ENCODE results near the gene CISH.

Gene CISH, protein sequence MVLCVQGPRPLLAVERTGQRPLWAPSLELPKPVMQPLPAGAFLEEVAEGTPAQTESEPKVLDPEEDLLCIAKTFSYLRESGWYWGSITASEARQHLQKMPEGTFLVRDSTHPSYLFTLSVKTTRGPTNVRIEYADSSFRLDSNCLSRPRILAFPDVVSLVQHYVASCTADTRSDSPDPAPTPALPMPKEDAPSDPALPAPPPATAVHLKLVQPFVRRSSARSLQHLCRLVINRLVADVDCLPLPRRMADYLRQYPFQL

DNA sequence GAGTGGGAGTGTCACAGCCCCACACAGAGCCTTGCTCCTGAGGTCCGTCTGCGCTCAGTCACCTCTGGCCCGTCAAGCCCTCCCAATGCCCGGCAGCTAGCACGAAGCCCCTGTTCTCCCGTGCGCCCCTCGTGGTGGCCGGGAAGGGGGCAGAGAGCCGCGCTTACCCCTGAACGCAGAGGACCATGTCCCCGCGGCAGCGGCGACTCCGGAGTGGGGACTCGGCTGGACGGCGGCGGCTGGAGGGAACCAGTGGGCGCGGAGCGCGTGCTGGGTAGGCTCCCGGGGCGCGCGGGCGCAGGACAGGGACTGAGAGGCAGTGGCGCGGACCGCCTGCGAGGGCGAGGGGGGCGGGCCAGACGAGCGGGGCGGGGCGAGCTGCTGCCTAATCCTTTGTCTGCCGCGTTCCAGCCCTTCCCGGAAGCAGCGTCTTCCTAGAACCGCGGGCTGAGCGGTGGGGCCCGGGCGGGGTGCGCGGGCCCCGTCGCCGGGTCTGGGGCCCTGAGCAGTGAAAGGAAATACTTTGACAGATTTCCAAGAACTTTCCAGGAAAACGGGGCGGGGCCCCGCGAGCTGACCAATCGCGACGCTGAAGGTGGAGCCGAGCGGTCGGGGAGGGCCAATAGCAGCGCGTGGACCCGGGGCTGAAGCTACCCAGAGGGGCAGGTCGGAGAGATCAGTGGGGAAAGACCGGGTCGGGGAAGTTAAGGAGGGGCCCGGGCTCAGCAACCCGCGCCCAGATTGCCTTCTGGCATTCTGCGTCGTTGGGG lies at the start of gene CISH:
Gene CISH, minus strand, starts transcription at position 311 of the 770 bp plus-strand sequence. Its CDS starts 124 bp downstream, at position 187.
- peak in 1 of 2 experiments; percentile 27 for DNase-seq

DNA sequence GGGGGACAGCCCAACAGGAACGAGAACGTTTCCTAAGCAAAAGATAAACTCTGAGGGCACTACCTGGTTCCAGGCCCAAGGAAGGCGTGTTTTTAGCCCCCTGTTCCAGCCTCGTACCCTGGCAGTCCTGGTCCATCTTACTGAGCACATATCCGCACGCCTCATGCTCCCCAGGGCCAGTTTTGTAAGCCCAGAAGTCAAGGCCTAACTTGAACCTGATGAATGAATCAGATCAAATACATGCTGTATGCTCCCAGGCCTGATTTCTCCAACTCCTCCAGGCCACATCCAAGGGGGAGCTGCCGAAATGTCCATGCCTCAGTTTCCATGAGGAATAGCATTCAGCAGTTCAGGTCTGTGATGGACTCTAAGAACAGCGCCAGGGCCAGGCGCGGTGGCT lies 48.8 kb upstream of the CISH start:
- no peak for DNase-seq

DNA sequence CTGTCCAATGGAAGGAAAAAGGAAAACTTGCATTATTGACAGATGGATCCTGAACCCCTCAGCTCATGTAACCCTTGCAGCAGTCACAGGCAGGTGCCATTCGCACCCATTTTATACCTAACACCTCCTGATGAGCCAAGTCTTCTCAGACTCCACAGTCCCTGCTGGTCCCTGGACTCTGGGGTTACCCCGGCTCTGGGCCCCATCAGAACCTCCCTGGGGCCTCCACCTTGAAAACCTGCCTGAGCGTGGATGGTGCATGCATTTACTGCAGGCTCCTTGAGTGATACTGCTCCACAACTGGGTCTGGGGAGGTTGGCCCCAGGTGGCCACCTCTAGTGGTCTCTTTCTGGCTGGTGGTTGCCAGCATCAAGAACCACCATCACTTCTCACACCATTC lies 47.3 kb upstream of the CISH start:
- DNase-seq: no peak

DNA sequence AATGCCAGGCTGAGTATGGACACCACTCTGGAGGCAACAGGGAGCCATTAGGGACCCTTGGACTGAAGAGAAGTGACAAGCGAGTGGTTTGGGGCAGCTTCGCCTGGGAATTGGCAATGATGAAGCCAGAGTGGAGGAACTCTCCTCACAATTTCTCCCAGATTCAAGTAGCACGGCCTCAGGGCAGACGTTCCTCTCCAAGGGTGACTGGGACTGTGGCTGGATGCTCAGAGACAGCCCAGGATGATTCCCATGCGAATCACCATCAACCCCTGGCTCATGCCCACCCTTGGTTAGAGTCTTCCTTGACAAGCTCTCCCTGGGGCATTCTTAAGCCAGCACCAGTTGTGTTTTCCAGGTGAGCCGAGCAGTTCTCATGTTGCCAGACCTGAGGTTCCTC lies 46.8 kb upstream of the CISH start:
- no peak for DNase-seq

DNA sequence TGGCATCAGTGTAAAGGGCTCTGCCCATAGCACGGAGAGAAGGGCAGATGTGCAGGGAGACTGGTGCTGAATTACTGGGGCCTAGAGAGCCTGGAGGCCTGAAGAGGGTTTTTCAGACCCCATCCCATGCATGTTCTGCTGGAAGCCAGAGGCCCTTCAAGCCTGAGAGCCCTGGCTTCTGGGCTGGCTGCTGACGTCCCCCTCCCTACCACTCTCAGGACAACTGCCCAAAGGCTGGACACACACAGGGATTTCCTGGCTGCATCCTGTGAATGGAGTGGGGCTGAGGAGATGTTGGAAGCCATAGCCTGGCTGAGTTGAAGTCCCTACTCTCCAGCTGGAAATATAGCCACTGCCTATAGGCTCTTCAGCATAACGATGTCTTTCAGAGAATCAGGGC lies 46.2 kb upstream of the CISH start:
- no peak for DNase-seq

DNA sequence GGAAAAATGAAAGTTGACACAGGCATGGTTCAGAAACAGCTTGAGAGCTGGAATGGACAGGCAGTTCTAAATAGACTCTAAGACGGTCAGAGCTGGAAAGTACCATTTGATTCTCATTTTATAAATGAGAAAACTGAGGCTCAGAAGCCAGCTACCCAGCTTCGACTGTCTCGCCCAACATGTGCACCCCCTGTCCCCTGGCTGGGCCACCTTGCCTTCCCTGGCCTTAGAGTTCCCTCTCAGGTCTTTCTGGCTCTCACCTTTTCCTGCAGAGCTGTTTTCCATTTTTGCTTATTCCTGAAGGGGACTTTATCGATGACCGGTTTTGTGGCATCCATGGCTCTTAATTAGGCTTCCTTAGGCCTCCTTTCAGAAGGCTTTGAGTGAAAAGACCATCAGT lies 45.8 kb upstream of the CISH start:
- no peak for DNase-seq

DNA sequence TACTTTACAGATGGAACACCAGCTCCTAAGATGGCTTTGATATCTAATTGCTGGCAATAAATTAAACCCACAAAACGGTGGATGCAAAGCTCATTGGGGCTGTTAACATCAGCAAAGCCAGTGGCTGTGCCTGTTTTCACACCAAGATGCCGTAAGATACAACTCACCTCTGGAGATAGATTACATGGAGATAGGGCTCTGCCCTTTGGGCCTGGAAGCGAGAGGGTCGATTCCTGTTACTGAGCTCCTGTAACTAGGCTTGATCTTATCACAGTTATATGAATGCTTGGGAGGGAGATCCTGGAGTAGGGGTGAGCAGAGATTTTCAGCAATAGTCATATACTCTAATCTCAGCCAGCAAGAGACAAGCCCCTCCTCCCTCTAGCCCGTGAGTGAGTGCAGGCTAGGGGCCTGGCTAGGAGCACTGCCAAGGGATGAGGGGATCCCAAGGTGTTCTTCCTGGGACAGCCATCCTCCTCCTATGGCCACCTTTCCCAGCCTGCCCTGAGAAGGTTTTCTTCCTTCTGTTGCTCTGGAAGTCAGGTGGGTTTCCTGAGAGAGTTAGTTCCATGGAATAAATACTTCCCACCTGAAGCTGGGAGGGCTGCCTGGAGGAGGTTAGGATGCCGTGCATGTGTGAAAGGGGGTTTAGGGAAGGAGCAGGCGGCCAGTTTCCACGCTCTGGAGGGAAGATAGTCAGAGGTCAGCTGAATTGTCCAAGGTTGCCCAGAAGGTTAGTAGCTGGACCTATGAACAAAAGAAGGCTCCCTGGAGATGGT lies 45.0 kb upstream of the CISH start:
- DNase-seq: no peak

DNA sequence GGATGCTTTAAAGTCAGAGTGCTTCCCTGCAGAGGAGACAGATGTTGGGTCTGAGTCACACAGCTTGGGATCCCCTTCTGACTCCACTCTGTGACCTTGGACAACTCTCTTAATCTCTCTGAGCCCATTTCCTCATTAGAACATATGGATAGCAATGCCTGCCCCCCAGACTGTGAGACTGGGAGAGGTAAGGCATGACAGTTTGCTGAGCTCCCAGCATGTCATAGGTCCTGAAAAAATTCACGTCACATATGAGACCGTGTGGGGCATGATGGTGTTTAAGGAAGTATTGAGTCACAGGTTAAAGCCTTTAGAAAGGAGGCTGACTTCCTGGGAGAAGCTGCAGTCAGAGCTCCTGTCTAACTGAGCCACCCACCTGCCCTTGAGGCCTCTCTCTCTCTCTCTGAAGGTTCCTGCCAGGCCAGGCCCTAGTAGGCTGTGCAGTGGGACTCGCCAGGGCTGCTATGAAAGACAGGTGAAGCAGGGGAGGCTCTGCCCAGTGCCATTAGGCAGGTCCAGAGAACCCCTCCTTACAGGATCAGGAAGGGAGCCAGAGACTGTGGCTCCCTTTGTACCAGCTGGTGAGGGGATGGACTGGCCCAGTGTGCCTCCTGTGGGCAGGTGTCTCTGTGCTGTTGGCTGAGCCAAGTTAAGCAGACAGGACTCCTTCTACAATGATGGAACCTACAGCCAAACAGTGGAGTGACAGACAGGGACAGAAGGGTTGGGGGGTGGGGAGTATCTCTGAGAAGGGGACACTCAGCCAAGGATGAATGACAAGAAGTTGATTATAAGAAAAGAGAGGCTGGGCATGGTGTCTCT lies 43.6 kb upstream of the CISH start:
- DNase-seq: no peak

DNA sequence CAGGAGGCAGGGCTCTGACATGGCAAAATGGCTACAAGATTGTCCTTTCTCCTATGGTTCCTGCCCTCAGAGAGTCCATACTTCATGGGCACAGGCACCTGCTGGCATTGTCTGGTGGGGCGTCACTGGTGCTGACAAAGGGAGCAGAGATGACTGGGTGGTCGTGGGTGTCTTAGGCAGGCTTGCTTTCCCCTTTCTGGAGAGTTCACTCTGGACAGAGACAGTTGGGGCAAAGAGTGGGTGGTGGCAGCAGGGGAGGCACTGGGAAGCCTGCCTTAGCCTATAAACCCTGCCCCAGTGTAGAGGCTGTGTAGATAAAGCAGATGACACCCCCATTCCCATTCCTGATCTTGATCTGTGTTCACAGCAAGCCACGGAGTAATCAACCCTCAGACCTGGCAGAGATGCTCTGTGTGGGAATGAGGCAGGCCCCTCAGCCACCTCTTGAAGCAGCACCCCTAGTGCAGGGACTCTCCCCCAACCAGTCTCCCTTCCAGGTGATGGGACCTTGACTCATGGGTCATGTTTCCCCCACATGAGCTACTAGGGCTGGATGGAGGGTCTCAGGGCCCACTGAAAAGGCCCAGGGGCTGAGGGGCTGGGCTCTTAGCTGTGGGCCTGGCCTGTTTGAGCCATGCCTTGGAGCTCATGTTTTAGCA lies 42.5 kb upstream of the CISH start:
- no peak for DNase-seq

DNA sequence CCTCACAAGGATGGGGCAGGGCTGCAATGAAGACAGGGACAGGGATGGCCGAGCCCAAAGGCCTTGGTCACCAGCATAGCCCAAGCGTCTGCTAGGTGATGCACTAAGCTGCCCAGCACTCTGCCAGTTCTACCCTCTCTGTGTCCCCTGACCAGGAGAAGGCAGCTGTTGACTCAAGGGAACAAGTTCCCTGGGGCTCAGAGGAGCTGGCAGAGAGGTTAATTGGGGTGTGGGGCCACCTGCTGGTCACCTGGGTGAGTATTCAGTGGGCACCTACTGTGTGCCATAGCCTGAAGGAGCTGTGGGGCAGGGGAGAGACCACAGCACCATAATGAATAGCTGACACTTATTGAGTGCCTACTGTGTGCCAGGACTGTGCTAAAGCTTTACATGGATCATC lies 41.1 kb upstream of the CISH start:
- no peak for DNase-seq

DNA sequence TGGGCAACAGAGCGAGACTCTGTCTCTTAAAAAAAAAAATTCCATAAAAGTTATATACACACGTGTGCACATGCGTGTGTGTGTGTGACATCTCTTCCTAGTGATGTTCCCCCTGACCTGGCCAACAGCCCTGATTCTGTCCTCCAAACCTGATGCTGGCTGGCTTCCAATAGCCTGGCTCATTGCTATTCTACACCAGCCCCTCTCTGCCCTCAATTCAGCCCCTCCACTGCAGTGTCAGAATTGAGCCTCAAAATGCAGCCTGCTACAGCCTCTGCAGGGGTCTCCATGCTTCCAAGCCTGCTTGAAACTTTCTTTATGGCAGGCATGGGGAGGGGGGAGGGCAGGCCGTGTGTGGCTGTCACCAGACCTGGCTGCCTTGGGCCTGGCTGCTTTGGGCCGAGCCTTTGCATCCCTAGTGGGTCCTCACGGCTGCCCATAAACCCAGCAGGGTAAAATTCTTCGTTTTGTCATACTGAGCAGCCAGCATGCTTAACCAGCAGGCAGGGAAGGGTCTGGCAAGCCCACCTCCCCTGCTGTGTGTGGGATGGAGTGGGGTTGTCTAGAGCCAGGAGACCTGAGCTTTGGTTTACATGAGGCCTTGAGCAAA lies 40.5 kb upstream of the CISH start:
- DNase-seq: no peak

DNA sequence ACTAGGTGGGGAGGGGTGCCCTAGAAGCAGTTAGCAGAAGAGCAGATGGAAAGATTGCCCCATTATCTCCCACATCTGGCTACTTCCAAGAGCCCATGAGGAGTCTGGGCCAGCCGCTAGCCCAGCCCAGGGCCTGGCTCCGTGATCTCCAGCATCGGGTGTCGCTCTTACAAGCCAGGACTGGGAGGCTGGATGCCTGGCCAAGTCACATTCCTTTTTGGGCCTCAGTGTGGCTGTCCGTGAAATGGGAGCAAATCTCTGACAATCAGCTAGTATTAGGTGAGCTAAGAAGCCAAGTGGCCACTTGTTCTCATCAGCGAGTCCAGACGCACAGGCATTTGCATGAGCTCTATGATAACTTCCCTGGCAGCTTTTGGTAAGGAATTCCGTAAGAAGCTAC lies 39.9 kb upstream of the CISH start:
- no peak for DNase-seq

DNA sequence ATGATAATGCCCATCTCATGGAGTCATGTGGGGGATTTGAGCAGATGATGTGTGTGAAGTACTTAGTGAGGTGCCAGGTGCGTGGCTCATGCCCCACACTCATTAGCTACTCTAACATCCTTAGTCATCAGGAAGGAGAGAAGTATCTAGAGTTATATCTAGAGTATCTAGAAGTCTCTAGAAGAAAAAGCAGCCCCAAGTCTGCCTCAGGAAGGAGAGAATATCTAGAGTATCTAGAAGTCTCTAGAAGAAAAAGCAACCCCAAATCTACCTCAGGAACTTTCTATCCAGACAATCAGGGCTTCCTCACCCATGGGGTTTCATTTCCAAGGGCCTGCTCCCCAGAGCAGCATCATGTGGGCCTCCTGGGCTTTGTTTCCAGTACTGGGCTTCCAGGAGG lies 38.4 kb upstream of the CISH start:
- no peak for DNase-seq

DNA sequence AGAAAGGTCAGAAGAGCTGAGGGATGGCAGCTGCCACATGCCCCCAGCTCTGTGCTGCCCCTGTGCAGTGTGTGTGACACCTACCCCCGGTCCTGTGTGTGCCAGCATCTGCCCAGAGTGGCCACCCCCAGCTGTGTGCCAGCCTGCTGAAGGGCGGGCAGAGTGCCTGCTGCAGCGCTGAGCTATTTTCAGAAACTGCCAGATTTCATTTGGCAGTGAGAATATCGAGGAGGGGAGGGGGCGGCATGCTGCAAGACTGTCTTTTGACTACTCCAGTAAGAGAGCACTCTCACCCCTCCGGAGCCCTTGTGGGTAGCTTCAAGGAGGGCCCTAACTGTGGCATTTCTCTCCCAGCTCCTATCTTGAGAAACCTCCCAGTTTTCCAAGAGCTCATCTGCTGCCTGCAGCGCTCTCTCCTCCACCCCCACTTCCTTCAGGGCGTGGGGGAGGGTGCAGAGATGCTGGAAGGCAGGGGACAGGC lies 37.9 kb upstream of the CISH start:
- DNase-seq: no peak

DNA sequence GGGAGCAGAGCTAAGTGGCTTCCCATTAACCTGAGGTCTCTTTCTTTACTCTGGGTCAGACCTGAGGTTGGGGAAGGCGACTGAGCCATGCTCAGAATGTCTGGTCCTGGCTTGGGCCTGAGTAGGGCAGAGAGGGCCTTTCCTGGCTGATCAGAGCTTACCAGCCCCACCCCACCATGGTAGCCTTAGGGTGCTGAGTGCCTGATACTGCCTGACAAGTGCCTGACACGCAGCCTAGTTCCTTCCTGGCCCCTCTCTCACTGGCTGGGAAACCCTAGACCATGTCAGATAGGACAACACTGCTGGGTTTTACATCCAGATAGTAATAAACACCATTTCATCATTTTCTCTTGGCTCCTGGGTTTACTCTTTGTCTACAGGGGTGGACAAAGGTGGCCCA lies 37.4 kb upstream of the CISH start:
- no peak for DNase-seq

DNA sequence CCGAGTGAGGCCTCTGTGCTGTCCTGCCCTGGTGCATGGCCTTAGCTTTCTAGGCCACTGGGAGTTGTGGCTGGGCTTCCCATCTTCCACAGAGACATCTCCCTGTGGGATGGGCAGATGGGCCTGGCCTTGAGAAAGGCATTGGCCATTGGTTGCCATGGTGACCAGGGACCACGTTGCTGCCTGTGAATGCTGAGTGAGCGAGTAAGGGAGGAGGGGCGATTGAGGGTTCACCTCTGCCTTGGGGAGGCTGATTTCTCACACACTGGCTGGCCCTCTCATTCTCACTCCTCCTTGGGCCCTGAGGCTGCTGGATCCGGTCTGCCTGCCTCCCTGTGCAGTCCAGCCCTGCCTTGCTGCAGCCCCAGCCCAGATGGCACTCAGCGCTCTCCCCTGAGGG lies 36.7 kb upstream of the CISH start:
- peak in 1 of 2 experiments; percentile 5 for DNase-seq

DNA sequence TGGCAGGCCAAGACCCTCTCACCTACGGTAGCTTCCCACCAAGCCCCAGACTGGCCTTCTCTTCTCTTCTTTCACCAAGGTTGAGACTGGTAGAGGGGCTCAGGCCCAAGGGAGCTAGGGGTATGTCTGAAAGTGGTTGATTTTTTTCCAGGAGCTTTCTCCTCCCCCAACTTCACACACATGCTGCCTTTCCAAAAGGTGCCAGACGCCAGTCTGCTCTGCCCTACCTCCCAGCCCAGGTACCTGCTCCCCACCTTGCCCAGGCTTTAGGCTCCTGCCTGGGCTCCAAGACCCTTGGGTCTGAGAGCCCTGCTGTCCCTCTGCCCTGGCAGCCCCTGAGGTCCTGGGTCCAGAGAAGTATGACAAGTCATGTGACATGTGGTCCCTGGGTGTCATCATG lies 33.8 kb upstream of the CISH start:
- no peak for DNase-seq

DNA sequence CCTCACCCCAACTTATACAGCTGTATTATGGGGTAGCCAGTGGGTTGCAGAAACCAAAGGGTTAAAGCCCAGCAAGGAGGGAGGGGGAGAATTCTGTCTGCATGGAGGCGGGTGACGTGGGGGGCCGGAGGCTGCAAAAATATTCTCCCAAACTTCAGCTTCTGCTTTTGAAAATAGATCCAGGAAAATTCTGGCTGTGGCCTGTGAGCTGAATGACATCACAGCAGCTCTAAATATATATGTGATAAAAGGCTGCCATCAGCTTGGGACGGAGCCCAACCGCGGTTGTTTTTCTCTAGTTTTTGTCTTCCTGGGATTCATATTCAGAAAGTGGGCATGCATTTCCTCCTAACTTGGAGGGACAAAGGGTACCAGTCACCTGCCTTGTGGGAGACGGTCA lies 33.0 kb upstream of the CISH start:
- DNase-seq: no peak

DNA sequence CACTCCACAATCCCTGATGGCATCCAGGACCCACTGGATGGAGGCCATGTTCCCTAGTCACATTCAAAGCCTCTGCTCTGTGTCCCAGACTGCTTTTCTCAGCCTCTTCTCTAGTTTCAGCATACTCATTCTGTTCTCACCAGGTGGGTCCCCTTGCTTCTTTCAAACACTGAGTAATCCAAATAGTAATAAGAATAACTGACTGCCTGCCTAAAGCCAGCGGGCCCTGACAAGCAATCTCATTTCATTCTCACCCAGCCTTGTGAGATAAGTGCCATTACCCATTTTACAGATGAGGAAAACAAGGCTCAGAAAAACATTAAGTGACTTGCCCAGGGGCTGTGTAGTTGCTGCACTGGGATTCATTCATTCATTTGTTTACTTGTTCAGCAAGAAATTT lies 30.8 kb upstream of the CISH start:
- DNase-seq: no peak

DNA sequence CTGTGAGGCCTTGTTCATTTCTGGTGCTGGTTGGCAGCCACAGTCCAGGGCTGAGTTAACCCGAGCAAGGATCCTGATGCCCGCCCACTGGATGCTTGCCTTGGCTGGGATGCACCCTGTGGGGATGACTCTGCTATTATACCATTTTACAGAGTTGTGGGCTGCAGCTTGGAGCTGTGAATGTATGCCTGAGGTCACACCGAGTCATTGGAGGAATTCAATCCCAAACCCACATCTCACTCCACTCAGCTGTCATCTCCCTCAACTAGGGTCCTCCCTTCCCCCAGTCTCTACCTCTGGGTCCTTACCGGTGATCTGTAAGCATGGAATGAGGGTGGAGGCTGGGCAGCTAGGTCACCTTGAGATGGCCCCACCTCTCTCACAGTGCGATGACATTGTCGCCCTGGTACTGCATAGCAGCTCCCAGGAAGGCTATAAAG lies 27.5 kb upstream of the CISH start:
- no peak for DNase-seq

DNA sequence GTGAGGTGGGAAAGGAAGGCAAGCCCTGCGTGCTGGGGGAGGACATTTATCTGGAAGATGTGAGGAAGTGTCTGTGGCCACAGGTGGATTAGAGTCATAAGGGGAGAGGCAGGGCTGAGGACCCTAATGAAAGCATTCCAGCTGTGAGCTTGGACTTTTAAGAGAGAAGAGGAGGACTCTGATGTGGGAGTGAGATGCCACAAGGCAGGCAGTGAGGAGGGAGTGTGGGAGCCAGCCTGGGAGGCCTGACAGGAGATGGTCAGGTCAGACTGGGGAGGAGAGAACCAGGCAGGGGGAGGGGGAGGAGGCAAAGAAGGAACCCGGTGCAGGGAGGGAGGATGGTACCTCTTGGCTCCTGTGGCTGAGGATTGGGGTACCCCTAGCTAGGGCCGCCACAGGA lies 26.4 kb upstream of the CISH start:
- DNase-seq: no peak

DNA sequence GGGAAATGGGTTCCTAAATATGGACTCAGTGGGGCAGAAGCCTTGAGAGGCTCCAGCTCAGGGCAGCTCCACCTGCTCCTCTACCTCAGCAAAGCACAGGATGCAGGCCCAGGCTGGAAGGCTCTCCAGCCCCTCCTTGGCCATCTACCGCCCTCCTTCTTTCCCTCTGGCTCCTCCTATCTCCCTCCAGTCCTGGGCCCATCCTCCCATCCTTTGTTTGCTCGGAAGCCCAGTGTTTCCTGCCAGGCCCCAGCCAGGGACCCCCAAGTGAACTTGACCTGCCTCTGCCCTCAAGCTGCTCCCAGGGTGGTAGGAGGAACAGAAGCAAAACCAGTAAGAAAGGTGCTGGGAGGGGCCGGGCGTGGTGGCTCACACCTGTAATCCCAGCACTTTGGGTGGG lies 25.4 kb upstream of the CISH start:
- DNase-seq: no peak
